ENCODE results near the gene ZFAND4. TPM values are rescaled to one million over a fixed set of nuclear protein-coding genes. Genes with fewer than 3 reads are reported as not detected.

The ZFAND4 gene
- total and polyA plus RNA-seq, 2 donors (not counting 3 experiments of a cell fraction or from before 2014, with no cell fraction given): 1.5 to 7.8 TPM

DNA sequence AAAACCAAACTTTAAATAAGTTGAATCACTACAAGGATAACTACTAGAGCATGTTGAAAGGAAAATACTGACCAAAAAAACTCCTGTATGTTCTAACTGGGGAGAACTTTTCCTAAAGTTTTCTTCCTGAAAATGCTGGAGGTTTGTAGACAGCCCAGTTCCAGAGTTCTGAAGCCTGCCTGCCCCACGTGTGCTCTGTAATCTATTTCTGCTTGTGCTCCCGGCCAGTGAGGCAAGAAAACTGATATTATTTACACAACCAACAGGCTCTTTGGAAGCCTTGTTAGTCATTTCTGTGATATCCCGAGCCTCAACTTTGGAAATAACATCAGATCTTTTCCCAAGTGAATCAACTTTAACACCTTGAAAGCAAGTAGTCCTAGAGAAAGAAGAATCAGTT is 46.7 kb downstream of the ZFAND4 start:
- Histone ChIP-seq H3K27ac (ENCODE audit: insufficient read depth, low read depth, low read length) (no peak overlapping the region), H4K20me1 (replicated peaks; ENCODE audit: control insufficient read depth, extremely low read depth, insufficient read depth, low read length) (no peaks in the 10 kb centered on the region), H3K9me3 (replicated peaks; ENCODE audit: control insufficient read depth, insufficient read depth, low read length) (no peaks in the 10 kb centered on the region), H2AFZ (ENCODE audit: low read depth, low read length) (no peak overlapping the region), H3K79me2 (ENCODE audit: control insufficient read depth, insufficient read depth, low read length) (no peaks in the 10 kb centered on the region), H3K4me1 (ENCODE audit: control insufficient read depth, extremely low read depth, insufficient read depth, low read length) (no peaks in the 10 kb centered on the region), H3K9ac (replicated peaks; ENCODE audit: extremely low read depth, insufficient read depth, low read length) (no peak overlapping the region), H3K4me3 (replicated peaks in 1 of 3; ENCODE audit: insufficient read depth in 1 of 3, low read depth in 1 of 3, low read length in 3 of 3) (no peak overlapping the region), H3K9me1 (replicated peaks; ENCODE audit: control insufficient read depth, extremely low read depth, insufficient read depth, low read length) (no peaks in the 10 kb centered on the region), H3K36me3 (ENCODE audit: control insufficient read depth in 2 of 2, extremely low read depth in 1 of 2, insufficient read depth in 2 of 2, low read length in 2 of 2) (no peaks in the 10 kb centered on the region), H3K4me2 (ENCODE audit: insufficient read depth, low read length) (no peak overlapping the region), H3K27me3 (ENCODE audit: control insufficient read depth in 2 of 2, insufficient read depth in 2 of 2, low read length in 2 of 2) (no peaks in the 10 kb centered on the region)
- CTCF ChIA-PET: interaction anchor here (0.6 kb wide), 1 partner anchor 42 kb away, joined by 3 read pairs; no protein-coding TSS in a partner anchor
- POLR2A ChIA-PET: no interaction called here
- no peak for TF ChIP-seq CTCF (IDR thresholded peaks at IDR 0.05; ENCODE audit: extremely low read depth in 1 of 2, insufficient read depth in 1 of 2, low read depth in 1 of 2, low read length in 2 of 2)
- TF ChIP-seq MAX (IDR thresholded peaks at IDR 0.05; ENCODE audit: insufficient read depth, insufficient read length): no peak
- no peak for TF ChIP-seq FOS (IDR thresholded peaks at IDR 0.05; ENCODE audit: borderline replicate concordance, insufficient read depth, low read length)
- TF ChIP-seq POLR2AphosphoS5 (IDR thresholded peaks at IDR 0.05; ENCODE audit: insufficient read depth, low read depth, low read length): no peak
- no peak for TF ChIP-seq GATA2 (IDR thresholded peaks at IDR 0.05; ENCODE audit: insufficient read depth, insufficient read length, low read depth, low read length)
- no peak for TF ChIP-seq MYC (IDR thresholded peaks at IDR 0.05; ENCODE audit: low read depth, low read length)
- TF ChIP-seq POLR2A (IDR thresholded peaks at IDR 0.05; ENCODE audit: low read depth, low read length): no peak
- no peak for TF ChIP-seq JUN (IDR thresholded peaks at IDR 0.05; ENCODE audit: borderline replicate concordance, insufficient read depth, insufficient read length, low read depth)
- no peak for TF ChIP-seq EZH2 (IDR thresholded peaks at IDR 0.05; ENCODE audit: borderline replicate concordance, low read depth, low read length, severe bottlenecking)
- dilution Hi-C loops (cut with MboI; ENCODE audit: extremely low pct_ligation_motif_present, low sequenced_read_pairs): no loop called here
- intact Hi-C loops (cut with micrococcal nuclease): no loop called here
- DNase-seq (ENCODE audit: low read depth, low spot score) (no peak), FAIRE-seq (no peak)
- BruUV-seq (replicated peaks): no TSS peak
